NK-92 (cell line): ENCODE results near the gene MOV10.
A peak's percentile ranks its signal among the peaks of the same experiment; 100 is the strongest.
"Not testable (repeated sequence)": the region's sequence is repeated elsewhere in the genome, so short reads cannot be mapped to it uniquely, and the experiment has no call there.

Experiments used
- DNase-seq: peaks from one replicate; lab custom pipeline; 2025; ENCODE audit not compliant: unreplicated experiment; lab: John Stamatoyannopoulos, UW

The MOV10 gene

GRCh38 chr1:112713466-112714312 lies 39.2 kb downstream of the MOV10 start:
- DNase-seq, result no peak

GRCh38 chr1:112714313-112715263 lies 40.1 kb downstream of the MOV10 start:
- DNase-seq, result no peak

GRCh38 chr1:112715264-112716053 lies 41.0 kb downstream of the MOV10 start, which contains the start of gene PPM1J:
TSS of gene PPM1J (minus strand) at chr1:112715332. CDS start at chr1:112715301, 31 bp downstream.
- DNase-seq, result peak; percentile 56

- no peak for DNase-seq
Measured at GRCh38 chr1:112716133-112716720, 41.8 kb downstream of the MOV10 start.

GRCh38 chr1:112717263-112717873 lies 42.9 kb downstream of the MOV10 start:
- no peak for DNase-seq

- DNase-seq, result no peak
Measured at GRCh38 chr1:112718691-112719418, 44.4 kb downstream of the MOV10 start.

GRCh38 chr1:112719706-112720105 lies 45.2 kb downstream of the MOV10 start:
- no peak for DNase-seq

GRCh38 chr1:112720800-112721199 lies 46.3 kb downstream of the MOV10 start:
- no peak for DNase-seq

GRCh38 chr1:112721294-112721693 lies 46.8 kb downstream of the MOV10 start:
- DNase-seq, result not testable (repeated sequence)

GRCh38 chr1:112721966-112722524 lies 47.6 kb downstream of the MOV10 start:
- DNase-seq, result no peak

- DNase-seq, result no peak
Measured at GRCh38 chr1:112722601-112723510, 48.4 kb downstream of the MOV10 start.

- DNase-seq, result no peak
Measured at GRCh38 chr1:112723511-112723839, 49.0 kb downstream of the MOV10 start.

- DNase-seq, result not testable (repeated sequence)
Measured at GRCh38 chr1:112724240-112724639, 49.8 kb downstream of the MOV10 start.

- DNase-seq, result no peak
Measured at GRCh38 chr1:112727716-112728115, 53.3 kb downstream of the MOV10 start.

- DNase-seq, result not testable (repeated sequence)
Measured at GRCh38 chr1:112728306-112728971, 54.0 kb downstream of the MOV10 start.

GRCh38 chr1:112729011-112729410 lies 54.6 kb downstream of the MOV10 start:
- DNase-seq, result not testable (repeated sequence)

GRCh38 chr1:112729909-112730308 lies 55.5 kb downstream of the MOV10 start:
- DNase-seq, result no peak

- no peak for DNase-seq
Measured at GRCh38 chr1:112731451-112731850, 57.0 kb downstream of the MOV10 start.
